AML-193 (cell line): Measurements from ENCODE around the gene CACNA2D3.
"Not testable (repeated sequence)": the region's sequence is repeated elsewhere in the genome, so short reads cannot be mapped to it uniquely, and the experiment has no call there.

Experiments
- DNase-seq, 2 experiments: peaks; one replicate each; lab custom pipeline; 2025; lab: John Stamatoyannopoulos, UW

The CACNA2D3 gene

DNA sequence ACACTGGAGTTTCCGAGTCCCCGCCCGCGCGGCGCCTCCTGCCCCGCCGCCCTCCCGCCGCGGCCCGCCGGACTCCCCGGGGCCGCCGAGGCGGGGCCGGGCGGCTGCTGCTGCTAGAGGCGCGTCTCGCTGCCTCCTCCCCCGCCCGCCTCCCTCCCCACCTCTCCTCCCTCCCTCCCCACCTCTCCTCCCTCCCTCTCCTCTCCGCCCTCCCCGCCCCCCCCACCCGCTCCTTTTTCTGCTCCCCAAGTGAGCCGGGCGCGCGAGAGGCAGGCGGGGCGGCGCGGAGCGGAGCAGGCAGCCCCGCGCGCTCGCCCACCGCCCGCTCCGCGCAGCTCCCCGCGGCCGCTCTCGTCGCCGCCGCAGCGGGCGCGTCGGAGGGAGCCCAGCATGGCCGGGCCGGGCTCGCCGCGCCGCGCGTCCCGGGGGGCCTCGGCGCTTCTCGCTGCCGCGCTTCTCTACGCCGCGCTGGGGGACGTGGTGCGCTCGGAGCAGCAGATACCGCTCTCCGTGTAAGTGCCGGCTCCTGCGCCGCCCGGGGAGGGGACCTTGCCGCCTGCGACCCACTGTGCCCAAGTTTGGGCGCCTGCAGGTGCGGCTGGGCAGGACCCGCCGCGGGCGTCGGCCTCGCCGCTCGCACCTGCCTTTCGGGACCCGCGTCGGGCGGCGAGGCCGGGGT lies at the start of gene CACNA2D3:
Gene CACNA2D3 (plus strand): TSS at position 229 of the 679 bp plus-strand sequence.
- no peak for DNase-seq

- DNase-seq = no peak
Measured at GRCh38 chr3:54073386-54073785, 49.0 kb upstream of the CACNA2D3 start.

GRCh38 chr3:54079314-54079713 lies 43.0 kb upstream of the CACNA2D3 start:
- DNase-seq = no peak

DNA sequence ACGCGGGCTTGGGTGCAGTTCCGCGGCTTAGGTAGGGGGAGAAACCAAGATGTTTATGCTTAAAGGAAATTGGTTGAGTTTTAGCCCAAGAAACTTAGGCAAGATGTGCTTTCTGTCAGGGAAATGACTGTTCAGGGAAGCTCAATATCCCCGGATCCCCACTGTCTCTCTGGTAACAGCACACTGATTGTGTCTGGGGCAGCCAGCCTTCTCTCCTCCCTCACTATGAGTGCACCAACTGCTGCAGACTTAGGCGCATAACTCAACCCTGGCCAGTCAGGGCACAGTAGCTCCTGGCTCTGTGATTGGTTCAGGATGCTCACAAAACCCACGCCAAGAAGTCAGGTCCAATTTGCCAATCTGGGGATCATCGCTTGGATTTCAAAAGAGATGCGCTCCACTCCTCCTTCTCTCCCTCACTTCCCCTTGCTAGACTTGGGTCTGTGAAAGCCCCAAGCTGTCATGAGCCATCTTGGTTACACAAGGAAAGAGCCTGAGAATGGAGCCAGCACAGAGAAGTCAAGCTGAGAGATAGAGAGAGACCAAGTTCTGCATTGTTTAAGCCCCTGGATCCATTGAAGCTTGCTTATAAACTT lies 42.5 kb upstream of the CACNA2D3 start:
- no peak for DNase-seq

GRCh38 chr3:54083921-54084320 lies 38.4 kb upstream of the CACNA2D3 start:
- DNase-seq = no peak

- no peak for DNase-seq
Measured at GRCh38 chr3:54085936-54086335, 36.4 kb upstream of the CACNA2D3 start.

DNA sequence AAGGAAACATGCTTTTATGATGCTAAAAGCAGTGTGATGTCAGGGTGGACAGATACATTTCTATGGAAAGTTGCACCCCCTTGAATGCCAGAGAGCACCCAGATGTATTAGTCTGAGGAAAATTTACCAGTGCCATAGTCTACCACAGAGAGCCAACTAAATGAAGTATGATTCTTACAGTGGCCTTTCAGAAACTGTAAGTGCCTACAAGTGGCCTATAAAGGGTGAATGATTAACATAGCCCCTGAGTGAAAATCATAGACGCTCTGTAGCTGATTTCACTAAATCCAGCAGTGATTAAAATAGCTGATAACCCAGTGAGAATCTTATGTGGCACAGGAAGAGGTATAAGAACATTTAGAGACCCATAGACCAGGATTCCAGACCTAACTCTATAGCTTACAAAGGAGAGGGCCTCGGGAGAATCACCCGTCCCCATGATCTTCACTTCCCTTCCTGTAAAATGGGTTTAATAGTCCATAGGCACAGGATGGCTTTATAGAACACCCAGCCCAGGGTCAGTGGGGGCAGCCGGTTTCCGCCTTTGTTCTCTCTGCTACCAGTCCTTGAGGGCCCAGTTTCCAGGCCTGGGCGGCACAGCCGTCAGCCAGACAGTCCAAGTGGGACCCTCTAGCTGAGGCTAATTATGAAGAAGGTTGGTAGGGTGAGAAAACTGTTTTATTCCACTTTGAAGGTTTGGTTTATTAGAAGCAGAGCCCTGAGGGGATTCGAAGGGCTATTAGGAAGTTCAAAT lies 35.5 kb upstream of the CACNA2D3 start:
- DNase-seq = no peak

- no peak for DNase-seq
Measured at GRCh38 chr3:54087581-54088410, 34.6 kb upstream of the CACNA2D3 start.

GRCh38 chr3:54093491-54094248 lies 28.7 kb upstream of the CACNA2D3 start:
- DNase-seq = no peak

- DNase-seq = no peak
Measured at GRCh38 chr3:54094926-54095325, 27.4 kb upstream of the CACNA2D3 start.

- DNase-seq = no peak
Measured at GRCh38 chr3:54099381-54099780, 23.0 kb upstream of the CACNA2D3 start.

- DNase-seq = no peak
Measured at GRCh38 chr3:54104084-54104483, 18.3 kb upstream of the CACNA2D3 start.

DNA sequence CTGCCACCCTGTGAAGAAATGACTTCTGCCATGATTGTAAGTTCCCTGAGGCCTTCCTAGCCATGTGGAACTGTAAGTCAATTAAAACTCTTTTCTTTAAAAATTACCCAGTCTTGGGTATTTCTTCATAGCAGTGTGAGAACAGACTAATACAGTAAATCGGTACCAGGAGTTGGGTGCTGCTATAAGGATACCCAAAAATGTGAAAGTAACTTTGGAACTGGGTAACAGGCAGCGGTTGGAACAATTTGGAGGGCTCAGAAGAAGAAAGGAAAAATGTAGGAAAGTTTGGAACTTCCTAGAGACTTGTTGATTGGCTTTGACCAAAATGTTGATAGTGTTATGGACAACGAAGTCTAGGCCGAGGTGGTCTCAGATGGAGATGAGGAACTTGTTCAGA lies 6.2 kb upstream of the CACNA2D3 start:
- DNase-seq = not testable (repeated sequence)

- DNase-seq = no peak
Measured at GRCh38 chr3:54120657-54121413, 1.5 kb upstream of the CACNA2D3 start.

DNA sequence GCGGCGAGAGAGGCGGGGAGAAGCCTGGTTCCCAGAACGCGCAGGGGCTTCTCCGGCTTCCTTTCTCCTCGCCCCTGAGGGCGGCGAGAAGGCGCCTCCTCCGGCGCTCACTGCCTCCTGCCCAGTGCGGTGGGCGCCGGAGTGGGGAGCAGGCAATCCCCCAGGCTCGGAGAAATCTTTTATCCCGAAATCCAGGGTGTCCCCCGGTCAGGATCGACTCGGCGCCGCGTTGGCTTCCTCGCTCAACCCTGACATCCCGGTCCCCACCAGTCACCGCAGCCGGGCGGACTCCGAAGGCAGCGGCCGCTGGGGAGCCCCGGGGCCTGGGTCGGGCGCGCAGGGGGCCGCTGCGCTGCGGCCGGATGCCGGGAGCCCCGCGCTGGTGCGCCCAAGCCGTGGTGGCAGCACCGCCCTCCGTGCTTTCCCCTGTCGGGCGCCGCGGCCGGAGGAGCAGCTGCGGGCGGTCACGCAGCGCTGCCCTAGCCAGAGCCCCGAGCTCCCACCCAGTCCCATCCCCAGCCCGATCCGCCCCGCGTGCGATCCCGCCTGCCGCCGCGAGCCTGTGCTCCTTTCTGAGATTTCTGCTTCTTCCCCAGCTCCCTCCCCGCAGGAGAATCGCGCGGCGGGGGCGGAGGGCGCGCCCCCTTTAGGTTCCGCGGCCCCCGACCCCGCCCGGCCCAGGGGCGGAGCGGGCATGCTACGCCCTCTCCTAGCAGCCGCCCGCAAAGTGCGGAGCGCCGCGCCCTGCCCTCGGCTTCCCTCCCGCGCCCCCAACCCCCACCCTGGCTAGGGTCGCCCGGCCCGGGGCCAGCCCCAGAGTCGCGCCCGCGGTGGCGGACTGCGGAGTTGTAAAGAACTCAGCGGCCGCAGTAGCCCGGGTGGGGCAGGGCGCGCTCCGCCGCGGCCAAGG lies 683 bp upstream of the CACNA2D3 start:
- no peak for DNase-seq

GRCh38 chr3:54123003-54123775 lies 837 bp downstream of the CACNA2D3 start:
- DNase-seq = no peak

DNA sequence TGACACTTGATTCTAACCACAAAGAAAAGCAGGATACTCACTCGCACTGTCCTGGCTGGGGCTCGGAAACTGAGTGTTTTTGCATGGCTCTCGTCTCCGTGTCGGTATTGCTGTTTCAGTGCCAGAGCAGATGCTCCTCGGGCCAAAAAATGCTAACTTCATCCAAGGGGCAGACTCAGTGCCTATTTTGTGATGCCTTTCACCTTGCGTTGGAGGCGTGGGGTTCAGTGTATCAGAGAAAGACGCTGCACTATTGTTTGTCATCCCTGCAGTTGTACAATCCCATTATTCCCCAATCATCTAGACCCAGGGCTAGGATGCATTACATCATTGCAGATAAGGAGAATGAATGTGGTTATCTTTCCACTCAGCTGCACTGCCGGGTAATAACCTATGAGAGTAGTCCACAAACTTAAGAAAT lies 1.4 kb downstream of the CACNA2D3 start:
- no peak for DNase-seq

DNA sequence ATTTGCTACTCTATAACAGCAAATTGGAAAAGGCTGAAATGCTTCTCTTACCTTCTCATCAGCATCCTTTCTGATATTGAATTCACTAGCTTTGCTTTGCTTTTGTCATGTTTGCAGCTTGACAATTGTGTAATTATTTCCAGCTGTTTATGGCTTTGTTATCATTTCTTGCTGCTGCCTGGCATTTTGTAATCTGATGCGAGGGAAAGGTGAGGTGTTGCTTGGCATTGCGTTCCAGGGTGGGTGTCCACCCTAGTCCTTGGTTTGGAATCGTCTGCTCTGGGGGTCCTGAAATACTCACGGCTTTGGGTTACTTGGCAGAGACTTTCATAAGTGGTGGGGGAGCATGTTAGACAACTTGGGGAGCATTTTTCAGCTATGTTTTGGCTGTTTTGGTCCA lies 2.9 kb downstream of the CACNA2D3 start:
- no peak for DNase-seq

GRCh38 chr3:54126551-54126950 lies 4.2 kb downstream of the CACNA2D3 start:
- no peak for DNase-seq
